LHCN-M2 (cell line): ENCODE measurements around the gene PAX5. TPM values are rescaled to one million over a fixed set of nuclear protein-coding genes. Genes with fewer than 3 reads are reported as not detected.
A peak's percentile ranks its signal among the peaks of the same experiment; 100 is the strongest.

Experiments
- DNase-seq: peaks from one replicate; pipeline ENCODE4 v3.0.0-alpha.2; 2012; ENCODE audit warnings: low read depth
- total RNA-seq: library from RNA; depleted of rRNA; stranded (reverse); fragments of >200 nt; gene quantifications from 2 replicates; pipeline ENCODE4 v1.2.3, GENCODE V29; 2014

The PAX5 gene
- total RNA-seq, 1 experiment from 2014 or later: not detected

DNA sequence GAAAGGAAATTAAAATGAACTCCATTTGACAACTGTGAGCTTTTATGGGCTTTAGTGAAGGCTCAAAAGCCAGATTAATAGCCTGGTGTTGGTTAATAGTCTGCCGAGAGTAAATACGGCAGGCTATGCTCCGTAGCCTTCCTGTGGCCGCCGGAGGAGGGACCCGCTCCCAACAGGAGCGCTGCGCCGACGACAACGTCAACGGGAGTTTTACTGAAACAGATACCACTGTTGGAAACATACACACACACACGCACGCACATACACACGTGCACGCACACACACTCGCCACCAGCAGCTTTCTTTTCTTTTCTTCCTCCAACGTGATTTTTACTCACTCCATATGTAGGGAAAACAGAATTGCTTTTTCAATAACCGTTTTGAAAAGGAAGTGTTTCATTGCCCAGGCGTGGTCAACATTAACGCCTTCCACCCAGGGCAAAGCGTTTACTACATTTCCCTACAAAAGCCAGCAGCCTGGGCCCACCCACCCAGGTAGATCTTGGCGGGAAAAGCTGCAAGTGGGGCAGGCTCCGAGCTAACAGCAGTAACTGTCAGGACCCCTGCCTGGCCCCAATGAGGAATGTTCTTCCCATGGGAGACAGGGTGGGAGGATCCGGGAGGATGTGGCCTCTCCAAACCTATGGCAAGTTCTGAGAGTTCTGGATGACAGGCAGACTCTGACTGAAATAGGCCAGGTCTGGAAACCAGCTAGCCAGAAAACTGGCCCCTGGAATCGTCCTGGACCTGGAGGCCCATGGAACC lies 72.3 kb downstream of the PAX5 start:
- DNase-seq: no peak

DNA sequence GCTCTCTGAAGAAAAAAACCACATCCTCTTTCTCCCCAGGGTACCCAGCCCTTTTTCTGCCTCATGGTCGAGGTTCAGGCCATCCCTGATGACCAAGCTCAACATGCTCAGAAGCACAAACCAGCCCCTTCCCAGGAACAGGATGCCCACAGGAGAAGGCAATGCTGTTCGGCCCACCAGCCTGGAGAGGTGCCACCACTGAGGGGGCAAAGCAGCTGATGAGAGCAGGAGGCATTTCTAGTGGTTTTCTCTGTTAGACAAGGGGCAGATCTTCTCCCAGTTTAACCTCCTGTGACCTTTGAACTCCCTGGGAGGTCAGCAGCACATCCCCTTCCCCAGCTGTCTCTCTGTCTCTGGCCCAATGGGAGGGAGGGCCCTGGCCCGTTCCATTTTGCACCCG lies 73.0 kb downstream of the PAX5 start:
- no peak for DNase-seq

DNA sequence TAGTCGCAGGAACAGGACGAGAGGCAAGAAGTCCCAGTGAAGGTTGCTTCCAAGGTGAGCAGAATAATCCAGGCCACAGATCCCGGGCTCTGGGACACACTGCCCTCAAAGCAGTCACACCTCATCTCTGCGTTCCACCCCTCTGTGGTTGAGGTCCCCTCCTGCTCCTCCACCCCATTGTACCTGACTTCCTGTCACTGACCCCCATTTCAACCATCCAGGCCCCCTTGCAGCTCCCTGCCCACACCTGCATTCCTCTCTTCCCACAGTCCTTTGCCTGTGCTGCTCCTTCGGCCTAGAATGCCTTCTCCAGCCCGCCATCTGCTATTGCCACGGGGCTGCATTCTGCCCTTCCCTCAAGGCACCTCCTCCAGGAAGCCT lies 73.5 kb downstream of the PAX5 start:
- DNase-seq: no peak

DNA sequence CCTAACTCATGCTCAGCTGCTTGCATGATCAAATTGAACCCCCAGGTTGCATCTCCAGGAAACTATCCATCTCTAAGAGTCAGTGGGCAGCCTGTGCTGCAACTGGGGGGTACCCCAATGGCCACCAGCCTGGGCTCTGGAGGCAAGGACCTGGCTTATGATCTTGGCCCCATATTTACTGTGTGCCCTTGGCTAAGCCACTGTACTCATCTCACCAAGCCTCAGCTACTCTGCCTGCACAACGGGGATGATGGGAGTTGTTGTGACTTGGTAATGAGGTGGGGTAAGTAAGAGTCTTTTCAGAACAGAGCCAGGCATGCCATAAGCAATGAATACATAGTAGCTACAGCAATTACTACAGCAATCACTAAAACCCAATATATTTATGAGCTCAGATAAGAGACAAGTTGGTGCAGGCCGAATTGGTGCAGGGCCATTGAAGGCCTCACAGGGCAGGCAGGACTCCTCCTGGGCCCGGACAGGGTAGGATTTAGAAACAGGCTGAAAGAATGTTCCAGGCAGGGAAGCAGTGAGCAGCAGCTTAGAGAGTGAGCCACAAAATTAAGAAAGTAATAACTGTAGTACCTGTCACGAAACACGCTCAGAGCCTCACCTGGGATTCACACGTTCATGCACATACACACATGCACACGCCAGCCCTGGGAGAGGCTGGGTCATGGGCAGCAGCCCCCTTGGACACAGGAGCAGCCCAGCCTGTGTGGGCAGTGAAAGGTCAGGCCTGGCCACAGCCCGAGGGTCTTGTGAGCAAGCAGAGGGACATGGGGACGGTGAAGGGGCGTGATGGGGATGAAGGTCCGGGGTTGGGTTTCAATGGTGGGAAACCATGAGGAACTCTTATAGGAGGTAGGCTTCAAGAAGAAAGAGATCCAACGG lies 74.1 kb downstream of the PAX5 start:
- no peak for DNase-seq

DNA sequence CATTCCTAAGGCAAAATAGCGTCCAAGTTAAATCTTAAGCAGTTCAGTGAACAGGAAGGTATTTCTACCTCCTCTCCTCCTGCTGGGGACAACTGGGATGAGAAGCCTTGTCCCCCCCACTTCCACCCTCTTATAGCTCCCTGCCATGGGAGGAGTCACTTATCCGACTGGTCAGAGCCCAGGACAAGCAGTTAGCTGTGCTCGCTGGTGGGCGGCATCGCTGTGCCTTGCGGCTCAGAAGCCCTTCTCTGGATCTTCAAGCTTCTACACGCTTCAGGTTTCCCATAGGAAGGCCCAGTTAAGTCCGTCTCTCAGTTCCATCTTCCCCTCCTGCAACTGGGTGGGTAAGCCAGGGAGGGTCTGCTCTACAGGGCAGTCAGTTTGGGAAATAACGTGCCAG lies 77.2 kb downstream of the PAX5 start:
- no peak for DNase-seq

DNA sequence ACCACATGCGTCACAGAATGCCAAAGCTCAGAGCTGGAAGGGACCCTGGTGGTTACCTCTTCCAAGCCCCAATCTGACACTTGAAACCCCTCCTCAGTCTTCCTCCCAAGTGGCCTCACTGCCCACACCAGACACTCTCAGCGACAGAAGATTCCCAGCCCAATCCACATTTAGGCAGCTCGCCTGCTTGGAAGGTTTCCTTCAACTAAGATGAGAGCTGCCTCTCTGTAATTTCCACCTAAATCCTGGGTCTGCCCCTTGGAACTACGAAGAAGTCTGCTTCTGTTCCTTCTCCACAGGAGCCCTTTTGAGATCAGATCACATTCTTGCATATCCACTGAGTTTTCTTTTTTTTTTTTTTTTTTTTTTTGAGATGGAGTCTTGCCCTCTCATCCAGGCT lies 83.7 kb downstream of the PAX5 start:
- no peak for DNase-seq

DNA sequence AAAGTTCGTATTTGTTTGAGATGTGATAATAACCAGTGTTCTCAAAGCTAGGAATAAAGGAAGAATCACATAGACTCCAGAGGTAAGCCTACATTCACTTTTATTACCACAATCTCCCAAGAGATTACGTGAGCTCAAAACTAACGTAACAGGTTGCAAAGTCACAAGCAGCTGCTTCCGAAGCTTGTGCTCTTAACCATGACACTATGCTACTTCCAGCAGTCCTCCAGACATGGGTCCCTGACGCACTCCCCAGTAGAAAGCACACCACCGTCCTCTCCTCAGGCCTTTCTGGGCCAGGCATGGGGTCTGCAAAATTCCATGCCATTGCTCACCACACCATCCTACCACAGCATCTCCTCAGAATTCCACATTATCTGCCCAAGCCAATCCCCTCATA lies 84.6 kb downstream of the PAX5 start:
- DNase-seq: no peak

DNA sequence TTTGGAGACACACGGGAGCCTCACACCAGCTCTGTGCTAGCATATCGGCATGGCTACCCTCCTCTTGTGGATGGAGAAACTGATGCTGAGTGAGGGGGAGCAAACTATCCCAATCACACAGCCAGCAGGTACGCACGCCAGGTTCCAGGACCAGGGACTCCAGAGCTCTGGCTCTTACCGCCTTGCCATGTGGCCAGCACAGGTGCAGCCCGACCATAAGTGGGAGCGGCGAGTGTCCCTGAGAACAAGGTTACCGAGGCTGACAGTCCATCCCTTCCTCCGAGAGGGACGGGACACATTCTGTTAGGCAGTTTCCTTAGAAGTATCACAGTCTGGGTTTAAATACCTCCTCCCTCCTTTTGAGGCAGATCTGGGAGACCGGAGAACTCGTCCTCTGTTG lies 86.0 kb downstream of the PAX5 start:
- DNase-seq: no peak

DNA sequence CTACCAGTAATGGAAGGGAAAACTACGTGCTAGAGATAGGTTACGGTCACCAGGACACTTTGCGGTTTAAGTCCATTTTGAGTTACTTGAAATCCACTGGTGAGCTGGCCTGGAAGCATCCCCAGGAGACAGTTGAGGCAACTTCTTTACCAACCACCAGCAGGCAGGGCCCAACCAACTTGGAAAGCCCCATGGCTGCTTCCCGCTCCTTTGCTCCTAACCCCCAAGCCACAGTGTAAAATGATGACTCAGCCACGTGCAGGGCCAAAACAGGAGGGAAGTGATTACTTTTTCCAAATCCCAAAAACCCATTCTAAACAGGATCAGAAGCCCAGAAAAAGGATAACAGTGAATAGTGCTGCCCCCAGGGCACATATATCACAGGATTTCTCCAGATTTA lies 87.4 kb downstream of the PAX5 start:
- peak; percentile 27 for DNase-seq

DNA sequence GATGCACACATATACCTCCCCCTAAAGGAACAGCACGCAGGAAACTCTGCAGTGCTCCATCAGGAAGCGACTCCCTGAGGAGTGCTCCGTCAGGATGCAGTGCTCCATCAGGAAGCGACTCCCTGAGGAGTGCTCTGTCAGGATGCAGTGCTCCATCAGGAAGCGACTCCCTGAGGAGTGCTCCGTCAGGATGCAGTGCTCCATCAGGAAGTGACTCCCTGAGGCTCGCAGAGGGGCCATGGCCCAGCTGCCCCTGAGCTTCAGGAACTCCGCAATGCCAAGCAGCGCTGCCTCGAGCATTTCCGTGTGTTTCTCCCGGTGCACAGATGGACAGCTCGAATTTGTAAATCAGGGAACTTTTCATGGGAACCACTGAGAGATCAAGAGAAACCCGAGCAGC lies 88.1 kb downstream of the PAX5 start:
- DNase-seq: no peak

DNA sequence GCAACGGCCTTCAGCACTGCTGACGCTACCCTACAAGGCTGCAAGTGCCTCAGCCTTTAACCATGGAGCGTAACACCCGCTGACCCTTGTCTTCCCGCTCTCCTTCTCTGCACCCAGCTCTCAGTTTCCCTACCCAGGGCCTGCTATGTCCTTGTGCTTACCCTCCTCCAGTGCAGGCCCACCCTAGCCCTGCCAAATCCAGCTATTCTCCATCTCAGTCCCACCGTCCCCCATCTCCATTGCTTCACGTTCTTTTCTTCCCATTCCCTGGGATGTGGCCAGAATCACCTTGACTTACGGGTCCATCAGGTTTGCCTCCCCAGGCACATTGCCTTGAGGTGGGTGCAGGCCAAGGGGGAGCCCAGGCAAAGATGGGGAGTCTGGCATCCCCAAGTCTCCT lies 91.2 kb downstream of the PAX5 start:
- no peak for DNase-seq

DNA sequence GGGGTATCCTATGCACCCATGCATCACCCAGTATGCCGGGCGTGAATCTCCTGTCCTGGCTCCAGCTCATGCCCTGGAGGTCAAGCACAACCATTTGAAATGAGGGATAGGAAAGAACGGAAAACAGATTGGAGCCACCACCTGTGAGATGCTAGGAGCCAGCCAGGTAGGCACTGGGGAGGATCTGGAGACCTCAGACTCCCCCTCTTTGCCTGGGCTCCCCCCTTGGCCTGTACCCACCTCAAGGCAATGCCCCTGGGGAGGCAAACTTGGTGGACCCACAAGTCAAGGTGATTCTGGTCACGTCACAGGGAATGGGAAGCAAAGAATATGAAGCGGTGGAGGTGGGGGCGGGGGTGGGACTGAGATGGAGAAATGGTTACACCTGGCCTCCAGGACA lies 92.6 kb downstream of the PAX5 start:
- no peak for DNase-seq

DNA sequence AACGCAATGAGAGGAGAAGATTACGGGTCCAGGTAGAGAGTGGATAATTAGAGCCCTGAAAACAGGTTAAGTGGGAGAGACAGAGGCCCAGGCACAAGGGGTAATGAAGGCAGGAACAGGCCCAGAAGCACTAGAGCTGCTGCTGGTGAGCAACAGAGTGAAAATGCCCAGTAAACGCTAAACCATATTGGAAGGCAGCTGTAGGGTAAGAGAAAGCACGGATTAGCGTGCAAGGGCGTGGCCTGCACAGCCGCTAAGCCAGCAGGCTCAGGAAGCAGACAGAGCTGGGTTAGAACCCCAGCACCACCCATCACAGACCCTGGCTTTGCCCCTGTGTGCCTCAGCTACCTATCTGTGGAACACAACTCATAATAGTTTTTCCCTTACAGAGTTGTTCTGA lies 93.2 kb downstream of the PAX5 start:
- no peak for DNase-seq

DNA sequence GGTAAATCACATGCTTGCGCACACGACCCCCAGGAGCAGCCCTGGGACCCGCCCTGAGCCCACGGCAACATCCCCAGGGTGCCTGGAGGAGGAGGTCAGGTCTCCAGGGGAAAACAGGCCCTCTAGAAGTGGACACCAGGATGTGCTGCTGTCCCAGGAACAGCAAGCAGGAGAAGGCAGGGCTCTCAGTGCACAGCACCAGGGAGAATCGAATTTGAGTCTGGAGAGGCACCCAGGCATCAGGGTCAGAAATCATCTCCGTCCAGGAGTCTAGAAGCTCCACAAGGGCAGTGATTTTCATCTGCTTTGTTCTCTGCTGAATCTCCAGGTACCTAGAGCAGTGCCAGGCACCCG lies 93.6 kb downstream of the PAX5 start:
- DNase-seq: no peak

DNA sequence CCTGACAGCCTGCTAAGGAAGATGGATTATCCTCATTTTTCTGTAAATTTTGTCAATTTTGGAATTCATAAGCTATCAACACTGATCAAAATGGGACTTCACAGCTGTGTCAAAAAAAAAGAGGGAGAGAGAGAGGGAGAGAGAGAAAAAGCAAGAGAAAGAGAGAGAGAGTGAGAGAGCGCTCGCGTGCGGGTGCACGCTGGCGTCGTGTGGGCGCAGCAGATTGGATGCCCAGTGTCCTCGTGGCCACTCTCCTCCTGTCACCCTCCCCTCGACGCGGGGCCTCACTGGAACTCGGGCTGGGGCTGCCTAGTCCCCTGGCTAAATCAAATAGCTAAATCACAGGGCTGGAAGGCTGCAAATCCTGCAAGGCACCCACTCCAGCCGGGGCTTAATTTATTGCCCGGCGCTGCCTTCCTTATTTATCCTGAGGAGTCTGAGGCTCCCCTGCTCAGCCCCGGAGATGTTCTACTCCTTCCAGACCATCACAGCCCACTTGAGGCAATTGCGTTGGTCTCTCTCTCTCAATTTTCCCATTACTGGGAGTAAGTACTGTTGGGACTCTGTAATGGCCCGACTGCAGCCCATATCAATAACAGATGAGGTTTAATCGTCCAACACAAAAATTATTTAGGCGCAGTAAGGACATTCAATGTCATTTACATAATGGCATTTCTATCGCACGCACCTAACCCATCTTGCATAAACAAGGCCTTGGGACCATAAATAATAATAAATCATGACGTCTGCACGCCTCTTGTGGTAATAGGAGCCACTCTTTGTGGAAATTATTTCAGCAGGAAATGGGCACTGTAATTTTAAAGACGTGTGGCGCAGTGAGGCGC lies 94.2 kb downstream of the PAX5 start:
- no peak for DNase-seq

DNA sequence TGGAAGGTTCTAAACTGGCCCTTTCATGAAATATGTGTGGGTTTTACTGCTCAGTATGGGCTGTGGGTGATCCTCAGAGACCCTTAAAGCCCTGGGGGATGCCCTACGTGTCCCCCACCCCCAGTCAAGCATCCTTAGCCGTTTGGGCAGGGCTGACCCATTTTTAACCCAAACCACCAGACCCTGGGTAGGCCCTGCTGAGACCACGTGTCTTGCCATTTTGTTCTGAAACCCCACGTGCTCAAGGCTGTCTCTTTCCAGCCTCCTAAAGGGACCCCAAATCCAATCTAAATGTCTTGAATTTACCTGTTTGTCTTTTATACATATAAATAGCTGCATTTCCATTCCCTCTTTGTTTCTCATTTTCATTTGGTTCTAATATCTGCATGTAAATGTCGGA lies 94.9 kb downstream of the PAX5 start:
- no peak for DNase-seq

DNA sequence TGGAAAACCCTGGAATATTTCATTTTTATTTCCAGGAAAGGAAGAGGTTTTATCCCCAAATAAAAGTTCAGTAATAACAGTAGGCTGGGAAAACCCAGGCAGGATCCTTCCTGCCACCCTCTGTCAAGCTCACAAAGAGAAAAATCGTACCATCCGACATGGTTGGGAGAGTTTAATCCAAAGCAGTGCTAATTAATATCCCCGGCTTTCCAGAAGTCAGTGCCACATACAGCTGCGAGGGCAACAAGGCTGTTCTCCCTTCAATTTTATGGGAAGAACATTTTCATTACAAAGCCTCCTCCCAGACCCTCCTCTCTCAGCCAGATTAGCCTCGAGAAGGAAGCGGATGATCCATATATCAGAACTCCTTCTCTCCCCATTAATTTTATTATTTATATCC lies 95.5 kb downstream of the PAX5 start:
- DNase-seq: no peak

DNA sequence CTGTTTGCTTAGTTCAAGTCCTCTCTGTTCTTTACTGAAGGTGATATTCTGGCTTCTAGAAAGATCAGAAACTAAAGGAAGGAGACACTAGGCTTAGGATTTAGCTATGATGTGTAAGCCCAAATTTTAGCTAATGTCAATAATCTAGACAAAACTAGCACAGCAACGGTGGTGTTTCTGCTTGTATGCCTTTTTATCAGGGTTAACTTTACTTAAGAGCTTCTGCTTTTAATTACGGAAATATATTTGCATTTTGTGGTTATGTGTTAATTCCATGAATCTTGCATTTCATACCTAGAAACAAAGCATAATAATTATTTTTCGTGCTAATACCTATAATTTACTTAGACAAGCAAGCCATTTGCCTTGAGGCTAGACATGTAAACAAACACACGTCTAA lies 96.1 kb downstream of the PAX5 start:
- DNase-seq: no peak

DNA sequence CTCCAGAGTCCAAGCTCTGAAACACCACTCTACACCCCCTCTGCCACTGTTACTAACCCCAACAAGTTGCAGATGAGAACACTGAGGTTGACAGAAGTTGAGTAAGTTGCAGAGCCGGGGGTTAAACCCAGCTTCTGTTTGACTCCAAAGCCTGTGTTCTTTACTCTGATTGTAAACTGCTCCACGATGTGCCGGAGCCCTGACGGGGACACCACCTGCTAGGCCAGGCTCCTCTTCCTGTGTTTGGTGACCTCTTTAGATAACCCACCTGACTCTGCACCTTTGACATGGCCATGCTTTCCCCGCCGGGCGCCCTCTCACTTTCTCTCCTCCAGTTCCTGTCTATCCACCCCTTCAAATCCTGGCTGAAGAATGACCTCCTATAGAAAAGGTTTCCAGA lies 96.7 kb downstream of the PAX5 start:
- no peak for DNase-seq

DNA sequence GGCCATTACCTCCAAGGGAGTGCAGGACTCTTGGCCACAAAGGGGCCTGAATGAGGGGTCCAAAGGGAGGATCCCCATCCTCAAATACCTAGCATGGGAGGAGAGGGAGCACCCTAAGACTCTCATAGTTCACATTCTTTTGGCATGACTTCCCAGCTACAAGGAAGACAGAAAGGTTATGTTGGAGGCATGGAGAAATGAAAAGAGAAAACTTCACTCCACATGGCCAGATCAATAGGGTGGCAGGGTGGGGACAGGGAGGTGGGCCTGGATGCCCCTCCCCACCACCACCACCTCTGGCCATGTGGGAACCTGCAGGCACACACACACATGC lies 97.6 kb downstream of the PAX5 start:
- DNase-seq: no peak

DNA sequence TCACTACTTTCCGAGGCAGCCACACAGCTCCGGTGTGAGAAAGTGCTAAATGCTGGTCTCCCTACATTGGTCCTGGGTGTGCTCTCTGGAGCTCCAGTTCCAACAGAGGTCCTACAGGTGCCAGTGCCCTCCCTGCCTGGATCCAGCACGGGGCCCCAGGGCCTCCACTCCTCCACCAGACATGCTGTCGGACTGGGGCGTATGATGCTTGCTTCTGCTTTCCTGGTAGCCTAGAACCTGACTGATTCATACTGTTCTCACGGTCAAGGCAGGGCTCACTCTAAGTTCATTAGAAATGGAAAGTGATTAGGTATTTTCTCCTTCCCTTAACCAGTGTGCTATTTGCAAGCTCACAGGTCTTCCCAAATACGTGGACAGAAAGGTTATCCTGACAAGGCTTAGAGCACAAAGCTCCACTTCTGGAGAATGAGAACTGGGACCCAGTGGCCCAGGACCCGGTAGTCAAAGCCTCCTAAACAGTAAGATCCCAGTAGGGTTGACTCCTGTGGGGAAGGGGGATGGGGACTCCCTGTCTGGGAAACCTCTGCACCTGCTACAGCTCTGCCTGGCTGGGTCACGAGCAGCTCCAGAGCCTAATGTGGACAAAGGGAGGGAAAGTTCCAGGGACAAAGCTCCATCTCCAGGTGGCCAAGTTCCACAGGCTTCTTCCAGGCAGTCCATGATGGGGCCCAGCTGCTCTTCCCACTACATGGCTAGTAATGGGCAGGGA lies 98.1 kb downstream of the PAX5 start:
- no peak for DNase-seq

DNA sequence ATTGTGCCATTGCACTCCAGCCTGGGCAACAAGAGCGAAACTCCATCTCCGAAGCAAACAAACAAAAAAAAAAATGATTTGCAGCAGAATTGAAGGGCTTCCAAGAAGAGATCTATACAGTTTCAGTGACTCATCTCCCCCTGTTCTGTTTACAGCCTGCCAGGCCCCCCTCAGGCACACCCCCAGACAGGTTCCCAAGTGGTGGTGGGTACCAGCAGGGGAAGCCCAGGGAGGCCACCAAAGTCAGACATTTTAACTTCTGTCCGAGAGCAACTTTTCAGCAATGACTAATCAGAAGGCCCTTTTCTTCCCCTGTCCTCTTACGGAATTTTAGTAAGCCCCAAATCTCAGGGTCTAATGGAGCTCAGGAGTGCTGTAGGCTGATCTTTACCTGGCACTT lies 98.7 kb downstream of the PAX5 start:
- no peak for DNase-seq
